SK-N-SH treated with all-trans-retinoic acid at 6 μM for 48 hours (cell line): ENCODE results near the gene FANCE.

Source experiments
- CSDC2 ChIP-seq: fragments of 250-450 bp; sonication (Bioruptor Pico); IDR thresholded peaks from 2 replicates; pipeline ENCODE4 v1.5.0; 2020; ENCODE audit warnings: mild to moderate bottlenecking, moderate library complexity
- ESRRG ChIP-seq: fragments of 250-450 bp; sonication (Bioruptor Pico); IDR thresholded peaks from 2 replicates; pipeline ENCODE4 v1.6.1; 2021; ENCODE audit warnings: mild to moderate bottlenecking
- GLIS3 ChIP-seq: fragments of 250-450 bp; sonication (Bioruptor Pico); IDR thresholded peaks from 2 replicates; pipeline ENCODE4 v1.5.0; 2020; ENCODE audit warnings: mild to moderate bottlenecking, moderate library complexity
- OSR1 ChIP-seq: fragments of 250-450 bp; sonication (Bioruptor Pico); IDR thresholded peaks from 2 replicates; pipeline ENCODE4 v1.8.0; 2022; ENCODE audit warnings: moderate library complexity, mild to moderate bottlenecking, inconsistent platforms
- RARB ChIP-seq: fragments of 250-450 bp; sonication (Bioruptor Pico); IDR thresholded peaks from 2 replicates; pipeline ENCODE4 v1.8.0; 2021; ENCODE audit warnings: mild to moderate bottlenecking, moderate library complexity
- TCF4 ChIP-seq: fragments of 250-450 bp; sonication (Bioruptor Pico); IDR thresholded peaks from 2 replicates; pipeline ENCODE4 v1.8.0; 2021; ENCODE audit warnings: mild to moderate bottlenecking, moderate library complexity, borderline replicate concordance
- ZC3H10 ChIP-seq: fragments of 250-450 bp; sonication (Bioruptor Pico); IDR thresholded peaks from 2 replicates; pipeline ENCODE4 v1.5.1; 2021; ENCODE audit warnings: mild to moderate bottlenecking, moderate library complexity
- ZFP3 ChIP-seq: fragments of 250-450 bp; sonication (Bioruptor Pico); IDR thresholded peaks from 2 replicates; pipeline ENCODE4 v1.5.0; 2020; ENCODE audit warnings: mild to moderate bottlenecking, moderate library complexity
- ZFP30 ChIP-seq: fragments of 450-650 bp; formaldehyde crosslinking; IDR thresholded peaks from 2 replicates; pipeline ENCODE4 v1.5.0; 2022; ENCODE audit warnings: mild to moderate bottlenecking, moderate library complexity
- ZNF565 ChIP-seq: fragments of 450-650 bp; formaldehyde crosslinking; conservative IDR thresholded peaks from 2 replicates; pipeline ENCODE4 v1.5.0; 2020; ENCODE audit warnings: low read depth, mild to moderate bottlenecking, moderate library complexity
- ZNF8 ChIP-seq: fragments of 450-650 bp; formaldehyde crosslinking; IDR thresholded peaks from 2 replicates; pipeline ENCODE4 v1.5.0; 2020; ENCODE audit warnings: mild to moderate bottlenecking, moderate library complexity
- TF ChIP-seq, protein P1 (sequence below): fragments of 250-450 bp; sonication (Bioruptor Pico); IDR thresholded peaks from 2 replicates; pipeline ENCODE4 v1.8.0; 2020; ENCODE audit warnings: mild to moderate bottlenecking, moderate library complexity, borderline replicate concordance
- TF ChIP-seq, protein P2 (sequence below): fragments of 250-450 bp; sonication (Bioruptor Pico); IDR thresholded peaks from 2 replicates; pipeline ENCODE4 v1.5.1; 2020; ENCODE audit warnings: low read depth, mild to moderate bottlenecking, moderate library complexity
- TF ChIP-seq, protein P3 (sequence below): fragments of 250-450 bp; sonication (Bioruptor Pico); IDR thresholded peaks from 2 replicates; pipeline ENCODE4 v1.8.0; 2021; ENCODE audit warnings: low read depth, mild to moderate bottlenecking, moderate library complexity, borderline replicate concordance

DNA sequence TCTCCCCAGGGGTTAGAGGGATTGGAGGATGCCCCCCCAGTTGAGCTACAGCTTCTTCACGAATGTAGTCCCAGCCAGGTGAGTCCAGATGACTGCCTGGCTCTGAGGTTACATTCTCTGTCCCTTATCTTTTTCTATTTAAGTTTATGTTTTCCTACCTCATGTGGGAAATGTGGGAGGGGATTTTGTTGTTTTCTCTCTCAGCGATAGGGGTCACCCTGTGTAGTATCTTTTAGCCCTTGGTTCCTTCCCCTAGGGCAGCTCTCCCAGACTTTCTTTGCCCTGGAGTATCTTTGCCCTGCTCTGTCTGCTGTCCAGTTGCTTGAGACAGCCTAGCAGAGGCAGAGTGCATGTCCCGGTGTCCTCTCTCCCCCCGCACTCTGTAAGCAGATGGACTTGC, 5.8 kb downstream of the FANCE start:
- no peak for TF ChIP-seq CSDC2
- no peak for TF ChIP-seq ZNF8 (CRISPR knock-in tag)
- TF ChIP-seq, protein P1, sequence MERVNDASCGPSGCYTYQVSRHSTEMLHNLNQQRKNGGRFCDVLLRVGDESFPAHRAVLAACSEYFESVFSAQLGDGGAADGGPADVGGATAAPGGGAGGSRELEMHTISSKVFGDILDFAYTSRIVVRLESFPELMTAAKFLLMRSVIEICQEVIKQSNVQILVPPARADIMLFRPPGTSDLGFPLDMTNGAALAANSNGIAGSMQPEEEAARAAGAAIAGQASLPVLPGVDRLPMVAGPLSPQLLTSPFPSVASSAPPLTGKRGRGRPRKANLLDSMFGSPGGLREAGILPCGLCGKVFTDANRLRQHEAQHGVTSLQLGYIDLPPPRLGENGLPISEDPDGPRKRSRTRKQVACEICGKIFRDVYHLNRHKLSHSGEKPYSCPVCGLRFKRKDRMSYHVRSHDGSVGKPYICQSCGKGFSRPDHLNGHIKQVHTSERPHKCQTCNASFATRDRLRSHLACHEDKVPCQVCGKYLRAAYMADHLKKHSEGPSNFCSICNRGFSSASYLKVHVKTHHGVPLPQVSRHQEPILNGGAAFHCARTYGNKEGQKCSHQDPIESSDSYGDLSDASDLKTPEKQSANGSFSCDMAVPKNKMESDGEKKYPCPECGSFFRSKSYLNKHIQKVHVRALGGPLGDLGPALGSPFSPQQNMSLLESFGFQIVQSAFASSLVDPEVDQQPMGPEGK (CRISPR knock-in tag) = no peak
- no peak for TF ChIP-seq GLIS3 (CRISPR knock-in tag)
- TF ChIP-seq ESRRG (CRISPR knock-in tag) = no peak
- no peak for TF ChIP-seq OSR1 (CRISPR knock-in tag)
- TF ChIP-seq ZC3H10 (CRISPR knock-in tag) = no peak
- no peak for TF ChIP-seq ZFP30 (CRISPR knock-in tag)
- TF ChIP-seq TCF4 (CRISPR knock-in tag) = no peak
- no peak for TF ChIP-seq RARB (CRISPR knock-in tag)
- no peak for TF ChIP-seq ZNF565 (CRISPR knock-in tag)
- TF ChIP-seq, protein P2, sequence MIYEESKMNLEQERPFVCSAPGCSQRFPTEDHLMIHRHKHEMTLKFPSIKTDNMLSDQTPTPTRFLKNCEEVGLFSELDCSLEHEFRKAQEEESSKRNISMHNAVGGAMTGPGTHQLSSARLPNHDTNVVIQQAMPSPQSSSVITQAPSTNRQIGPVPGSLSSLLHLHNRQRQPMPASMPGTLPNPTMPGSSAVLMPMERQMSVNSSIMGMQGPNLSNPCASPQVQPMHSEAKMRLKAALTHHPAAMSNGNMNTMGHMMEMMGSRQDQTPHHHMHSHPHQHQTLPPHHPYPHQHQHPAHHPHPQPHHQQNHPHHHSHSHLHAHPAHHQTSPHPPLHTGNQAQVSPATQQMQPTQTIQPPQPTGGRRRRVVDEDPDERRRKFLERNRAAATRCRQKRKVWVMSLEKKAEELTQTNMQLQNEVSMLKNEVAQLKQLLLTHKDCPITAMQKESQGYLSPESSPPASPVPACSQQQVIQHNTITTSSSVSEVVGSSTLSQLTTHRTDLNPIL (CRISPR knock-in tag) = no peak
- TF ChIP-seq, protein P3, sequence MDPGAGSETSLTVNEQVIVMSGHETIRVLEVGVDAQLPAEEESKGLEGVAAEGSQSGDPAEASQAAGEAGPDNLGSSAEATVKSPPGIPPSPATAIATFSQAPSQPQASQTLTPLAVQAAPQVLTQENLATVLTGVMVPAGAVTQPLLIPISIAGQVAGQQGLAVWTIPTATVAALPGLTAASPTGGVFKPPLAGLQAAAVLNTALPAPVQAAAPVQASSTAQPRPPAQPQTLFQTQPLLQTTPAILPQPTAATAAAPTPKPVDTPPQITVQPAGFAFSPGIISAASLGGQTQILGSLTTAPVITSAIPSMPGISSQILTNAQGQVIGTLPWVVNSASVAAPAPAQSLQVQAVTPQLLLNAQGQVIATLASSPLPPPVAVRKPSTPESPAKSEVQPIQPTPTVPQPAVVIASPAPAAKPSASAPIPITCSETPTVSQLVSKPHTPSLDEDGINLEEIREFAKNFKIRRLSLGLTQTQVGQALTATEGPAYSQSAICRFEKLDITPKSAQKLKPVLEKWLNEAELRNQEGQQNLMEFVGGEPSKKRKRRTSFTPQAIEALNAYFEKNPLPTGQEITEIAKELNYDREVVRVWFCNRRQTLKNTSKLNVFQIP = no peak
- TF ChIP-seq ZFP3 (CRISPR knock-in tag) = no peak
